Nucleus accumbens (tissue), 56 donors: ENCODE results near the gene ADD2.

Experiments used
- DNase-seq, 56 donors: peaks; one replicate each; lab custom pipeline; 2025; lab: John Stamatoyannopoulos, UW

ADD2 gene

GRCh38 chr2:70678576-70679143 lies 89.3 kb downstream of the ADD2 start:
- DNase-seq, result no peak

DNA sequence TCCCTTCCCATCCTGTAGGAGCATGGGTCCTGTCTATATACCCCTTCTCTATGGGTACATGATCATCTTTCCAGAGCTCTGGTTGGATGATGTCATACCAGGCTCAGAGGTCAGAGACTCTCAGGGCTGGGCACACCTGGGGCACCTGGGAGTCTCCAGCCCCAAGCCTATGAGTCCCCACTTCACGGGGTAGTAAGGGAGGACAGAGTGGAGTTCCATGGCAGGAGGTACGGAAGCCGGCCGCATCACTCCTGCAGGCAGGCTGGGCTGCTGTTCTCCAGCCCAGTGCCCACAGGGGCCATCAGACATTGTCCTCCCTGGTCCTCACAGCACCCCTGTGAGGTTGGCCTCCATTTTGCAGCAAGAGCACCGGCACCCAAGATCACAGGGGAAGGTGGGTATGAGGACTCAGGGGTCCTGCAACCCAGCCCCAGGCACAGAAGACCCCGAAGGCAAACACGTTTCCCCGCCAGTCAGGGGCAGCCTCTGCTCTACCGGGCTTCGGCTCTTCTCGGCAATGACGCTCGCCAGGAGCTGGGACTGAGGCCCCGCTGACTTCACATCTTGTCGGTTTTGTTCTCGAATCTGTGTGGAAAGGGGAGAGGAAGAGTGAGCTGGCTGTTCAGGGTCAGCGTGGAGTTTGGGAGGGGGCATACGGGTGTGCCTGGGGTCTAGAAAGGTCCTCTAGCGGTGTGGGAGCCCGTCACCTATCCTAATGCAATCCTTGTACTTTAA lies 91.5 kb downstream of the ADD2 start:
- no peak for DNase-seq

- no peak for DNase-seq
Observed at GRCh38 chr2:70675862-70676261, 92.1 kb downstream of the ADD2 start.

GRCh38 chr2:70674636-70675430 lies 93.2 kb downstream of the ADD2 start:
- DNase-seq, result no peak

GRCh38 chr2:70673041-70673647 lies 94.9 kb downstream of the ADD2 start:
- DNase-seq, result no peak

GRCh38 chr2:70671092-70671675 lies 96.8 kb downstream of the ADD2 start:
- no peak for DNase-seq

DNA sequence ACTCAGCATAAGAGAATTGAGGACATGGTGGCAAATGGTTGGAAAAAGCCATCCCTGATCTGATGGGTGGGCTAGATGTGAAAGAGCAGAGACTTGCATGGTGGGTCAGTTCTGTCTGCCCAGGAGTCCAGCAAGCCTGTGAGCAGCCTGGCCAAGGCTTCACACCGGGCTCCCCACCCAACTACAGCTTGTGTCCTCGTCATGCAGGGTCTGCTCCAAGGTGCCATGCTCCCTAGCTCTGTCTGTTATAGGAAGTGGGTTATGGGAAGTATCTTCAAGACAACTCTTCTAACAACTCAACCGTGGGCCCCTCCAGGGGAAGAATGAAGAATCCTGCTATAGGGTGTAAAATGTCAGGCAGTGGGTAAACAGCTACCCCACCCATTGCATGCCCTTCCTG lies 97.4 kb downstream of the ADD2 start:
- DNase-seq, result no peak

DNA sequence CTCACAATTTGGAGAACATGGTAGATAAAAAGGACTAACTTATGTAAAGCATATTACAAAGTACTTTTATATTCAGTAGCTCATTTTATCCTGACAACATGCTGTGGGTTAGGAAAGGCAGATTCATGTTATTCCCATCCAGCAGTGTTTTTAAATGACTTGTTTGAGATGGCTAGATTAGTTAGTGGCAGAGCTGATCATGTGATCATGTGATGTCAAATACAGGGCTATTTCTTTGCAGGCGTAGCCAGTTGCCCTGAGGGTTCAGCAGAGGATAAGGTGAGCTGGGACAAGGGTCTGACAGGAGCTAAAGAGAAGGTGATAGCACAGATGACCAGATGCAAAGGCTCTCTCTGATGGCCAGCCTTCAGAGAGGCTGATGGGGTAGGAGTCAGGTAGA lies 97.8 kb downstream of the ADD2 start:
- DNase-seq, result no peak

GRCh38 chr2:70668911-70669310 lies 99.1 kb downstream of the ADD2 start:
- DNase-seq, result no peak

- peak in 32 of 56 donors; percentile 9 to 71 (median 34) for DNase-seq
Observed at GRCh38 chr2:70668432-70668831, 99.6 kb downstream of the ADD2 start.

DNA sequence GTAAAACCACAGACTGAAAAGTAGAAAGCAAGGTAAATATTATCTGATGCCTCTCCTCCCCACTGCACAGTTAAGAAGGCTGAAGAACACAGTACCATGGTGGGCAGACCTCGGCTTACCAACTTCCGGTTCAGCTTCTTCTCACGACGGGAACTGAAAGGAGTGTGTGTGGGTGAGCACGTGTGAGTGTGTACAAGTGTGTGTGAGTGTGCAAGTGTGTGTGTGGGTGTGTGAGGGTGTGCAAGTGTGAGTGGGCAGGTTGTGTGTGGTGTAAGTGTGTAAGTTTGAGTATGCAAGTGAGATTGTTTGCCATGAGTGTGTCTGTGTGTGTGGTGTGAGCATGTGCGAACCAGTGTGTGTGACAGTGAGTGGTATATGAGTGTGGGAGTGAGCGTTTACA lies 103.5 kb downstream of the ADD2 start:
- DNase-seq, result no peak

GRCh38 chr2:70663411-70663810 lies 104.6 kb downstream of the ADD2 start:
- no peak for DNase-seq

DNA sequence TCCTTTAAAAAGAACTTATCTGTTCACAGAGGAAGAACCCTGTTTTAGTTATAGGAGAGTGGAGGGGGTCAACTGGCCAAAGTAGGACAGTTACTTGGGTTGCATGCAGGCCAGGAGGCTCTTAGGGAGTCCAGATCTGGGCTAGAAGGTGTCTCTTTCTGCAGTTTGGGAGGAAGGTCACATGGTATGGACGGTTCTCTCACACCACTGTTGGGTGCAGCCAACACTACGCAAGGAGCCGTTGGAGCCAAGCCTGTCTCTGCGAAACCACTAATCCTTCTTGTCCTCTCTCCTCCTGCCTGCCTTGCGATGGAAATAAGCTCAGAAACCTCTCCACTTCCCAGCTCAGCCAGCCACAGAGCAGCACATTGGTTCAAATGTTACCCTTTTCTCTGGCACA lies 108.4 kb downstream of the ADD2 start:
- DNase-seq, result no peak

GRCh38 chr2:70658476-70658875 lies 109.5 kb downstream of the ADD2 start:
- no peak for DNase-seq

DNA sequence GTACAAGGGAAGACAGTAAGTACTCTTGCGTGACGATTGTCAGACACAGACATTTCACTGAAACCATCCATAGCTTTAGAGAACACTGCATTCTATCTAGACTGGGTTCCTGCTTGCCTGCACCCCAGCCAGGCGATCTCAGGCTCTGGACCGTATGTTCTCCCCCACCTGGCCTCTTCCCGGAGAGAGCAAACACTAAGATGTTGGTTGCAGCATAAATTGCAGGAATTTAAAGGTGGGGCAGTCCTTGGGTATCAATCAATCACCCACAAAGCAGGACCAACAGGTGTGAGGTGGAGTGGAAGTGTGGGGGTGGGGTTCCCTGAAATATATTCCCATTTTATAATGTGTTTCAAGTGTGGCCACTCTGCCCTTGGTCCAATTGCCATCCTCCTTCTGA lies 110.8 kb downstream of the ADD2 start:
- no peak for DNase-seq

GRCh38 chr2:70656421-70657010 lies 111.5 kb downstream of the ADD2 start:
- no peak for DNase-seq

GRCh38 chr2:70655786-70656185 lies 112.2 kb downstream of the ADD2 start:
- DNase-seq, result no peak

DNA sequence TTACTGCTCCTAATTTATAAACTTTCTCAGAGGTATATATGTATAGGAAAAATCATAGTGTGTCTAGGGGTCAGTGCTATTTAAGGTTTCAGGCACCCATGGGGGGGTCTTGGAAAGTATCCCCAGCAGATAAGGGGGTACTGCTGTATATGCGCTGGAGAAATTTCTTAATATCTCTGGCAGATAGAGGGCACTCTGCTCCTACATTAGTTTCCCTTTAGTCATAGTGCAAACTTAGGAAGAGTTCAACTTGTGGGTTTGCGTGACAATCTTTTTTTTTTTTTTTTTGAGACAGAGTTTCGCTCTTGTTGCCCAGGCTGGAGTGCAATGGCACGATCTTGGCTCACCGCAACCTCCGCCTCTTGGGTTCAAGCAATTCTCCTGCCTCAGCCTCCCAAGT lies 112.8 kb downstream of the ADD2 start:
- DNase-seq, result peak in 2 of 56 donors; percentile 3 to 5

DNA sequence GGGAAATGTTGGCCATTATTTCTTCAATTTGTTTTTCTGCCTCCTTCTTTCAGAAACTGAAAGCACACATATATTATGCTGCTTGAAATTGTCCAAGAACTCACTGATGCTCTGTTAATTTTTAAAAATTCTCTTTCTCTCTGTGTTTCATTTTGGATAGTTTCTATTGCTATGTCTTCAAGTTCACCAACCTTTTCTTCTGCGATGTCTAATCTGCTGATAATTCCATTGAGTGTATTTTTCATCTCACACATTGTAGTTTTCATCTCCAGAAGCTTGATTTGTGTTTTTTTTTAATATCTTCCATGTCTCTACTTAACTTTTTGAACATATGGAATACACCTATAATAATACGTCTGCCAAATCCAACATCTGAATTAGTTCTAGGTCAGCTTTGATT lies 116.3 kb downstream of the ADD2 start:
- no peak for DNase-seq

GRCh38 chr2:70651014-70651413 lies 117.0 kb downstream of the ADD2 start:
- DNase-seq, result no peak

DNA sequence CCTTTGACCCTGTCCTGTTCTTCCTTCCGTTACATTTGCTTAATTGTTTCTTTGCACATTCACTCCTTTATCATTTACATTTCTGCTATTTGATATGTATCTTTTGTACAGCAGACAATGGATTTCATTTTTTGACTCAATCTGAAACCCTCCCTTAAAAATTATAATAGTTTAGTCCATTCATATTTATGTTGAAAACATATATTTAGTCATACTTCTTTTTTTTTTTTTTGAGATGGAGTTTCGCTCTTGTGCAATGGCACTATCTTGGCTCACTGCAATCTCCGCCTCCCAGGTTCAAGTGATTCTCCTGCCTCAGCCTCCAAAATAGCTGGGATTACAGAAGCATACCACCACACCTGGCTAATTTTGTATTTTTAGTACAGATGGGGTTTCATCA lies 119.0 kb downstream of the ADD2 start:
- DNase-seq, result no peak
